Hematopoietic multipotent progenitor cell treated with erythropoietin and hydrocortisone succinate and interleukin-3 and kit ligand, for 17 days (in vitro differentiated cells): ENCODE data around the gene CFAP97D2.
"Not testable (repeated sequence)": the region's sequence is repeated elsewhere in the genome, so short reads cannot be mapped to it uniquely, and the experiment has no call there.

Source experiments
- DNase-seq: peaks from one replicate; pipeline ENCODE4 v3.0.0-alpha.2; 2015; ENCODE audit warnings: low spot score

The CFAP97D2 gene

DNA sequence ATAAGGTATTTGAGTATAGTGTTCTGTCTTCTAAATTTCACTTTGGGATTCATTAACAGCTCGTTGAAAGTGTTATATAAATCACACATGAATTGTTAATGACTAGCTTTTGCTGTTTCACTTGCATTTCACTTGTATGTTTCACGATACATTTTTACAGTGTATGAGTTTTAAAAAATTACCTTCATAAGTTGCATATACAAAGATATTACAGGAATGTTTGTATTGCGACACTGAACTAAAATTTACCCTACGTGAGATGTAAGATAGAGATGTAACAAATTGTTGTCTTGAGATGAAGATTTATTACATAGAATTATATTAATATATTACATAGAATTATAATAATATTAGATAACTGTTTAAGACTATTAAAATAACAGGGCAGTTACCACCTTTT, 57.2 kb downstream of the CFAP97D2 start:
- DNase-seq = no peak

DNA sequence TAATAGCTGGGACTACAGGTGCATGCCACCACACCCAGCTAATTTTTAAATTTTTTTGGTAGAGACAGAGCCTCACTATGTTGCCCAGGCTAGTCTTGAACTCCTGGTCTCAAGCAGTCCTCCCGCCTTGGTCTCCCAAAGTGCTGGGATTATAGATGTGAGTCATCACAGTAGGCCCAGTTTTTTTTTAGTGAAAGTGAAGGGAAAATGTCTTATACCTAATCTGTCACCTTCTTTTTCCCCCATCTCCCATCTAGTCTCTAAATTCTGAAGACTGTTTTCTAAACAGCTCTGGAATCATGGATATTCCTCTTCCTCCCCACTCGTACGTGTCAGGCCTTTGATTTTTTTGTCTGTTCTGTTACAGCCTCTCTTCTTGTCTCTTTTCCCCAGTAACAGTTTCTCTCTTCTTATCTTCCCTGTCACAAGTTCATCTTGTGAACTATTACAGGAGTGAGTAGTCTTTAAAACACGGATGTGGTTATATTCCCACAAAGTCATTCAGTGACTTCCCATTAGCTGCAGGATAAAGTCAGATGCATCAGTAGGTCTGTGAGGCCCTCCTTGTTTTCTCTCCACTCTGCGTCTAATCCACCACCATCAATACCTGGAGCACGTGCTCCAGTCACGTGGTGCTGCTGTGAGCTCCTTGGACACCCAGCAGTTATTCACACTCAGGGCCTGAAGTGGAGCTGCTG, 58.5 kb downstream of the CFAP97D2 start:
- no peak for DNase-seq

DNA sequence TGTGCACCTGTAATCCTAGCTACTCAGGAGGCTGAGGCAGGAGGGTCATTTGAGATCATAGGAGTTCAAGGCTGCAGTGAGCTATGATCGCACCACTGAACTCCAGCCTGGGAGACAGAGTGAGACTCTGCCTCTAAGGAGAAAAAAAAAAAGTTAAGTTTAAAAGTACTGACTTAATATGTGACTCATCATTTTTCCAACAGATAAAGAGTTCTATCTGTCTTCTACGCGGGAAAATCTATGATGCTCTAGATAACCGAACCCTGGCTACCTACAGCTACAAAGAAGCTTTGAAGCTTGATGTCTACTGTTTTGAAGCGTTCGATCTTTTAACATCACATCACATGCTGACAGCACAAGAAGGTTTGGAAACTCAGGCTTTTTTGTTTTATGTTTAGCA, 62.9 kb downstream of the CFAP97D2 start:
- no peak for DNase-seq

DNA sequence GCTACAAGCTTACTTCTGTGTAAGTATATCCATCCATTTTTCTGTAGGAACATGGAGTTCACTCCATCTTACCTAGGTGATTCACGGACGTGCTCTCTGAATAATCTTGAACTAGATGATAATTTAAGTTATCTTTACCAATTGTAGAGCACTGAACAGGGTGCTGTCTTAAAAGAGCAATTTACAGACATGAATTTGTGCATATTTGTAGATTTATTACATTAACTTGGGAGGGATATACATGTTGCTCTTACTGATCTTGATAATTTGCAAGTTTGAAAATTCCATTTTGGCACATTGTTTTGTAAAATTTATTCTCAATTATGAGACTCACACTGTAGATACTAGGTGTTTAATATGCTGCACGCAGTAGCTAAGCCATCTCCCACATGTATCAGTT, 64.9 kb downstream of the CFAP97D2 start:
- no peak for DNase-seq

DNA sequence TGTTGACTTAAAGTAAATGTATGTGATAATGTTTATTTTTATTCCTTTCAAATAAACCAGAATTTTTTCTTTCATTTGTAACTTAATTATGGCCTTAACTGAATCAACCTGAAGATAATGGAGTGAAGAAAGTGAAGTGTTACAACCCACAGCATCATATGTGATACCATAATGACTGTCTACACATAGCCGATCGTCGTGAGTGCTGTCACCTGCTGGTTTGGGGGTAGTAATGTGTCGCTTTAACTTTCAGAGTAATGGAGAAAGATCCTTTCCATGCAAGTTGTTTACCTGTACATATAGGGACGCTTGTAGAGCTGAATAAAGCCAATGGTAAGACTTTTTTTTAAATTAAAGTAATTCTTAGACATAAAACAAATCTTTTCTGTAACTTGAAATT, 65.6 kb downstream of the CFAP97D2 start:
- DNase-seq = no peak

DNA sequence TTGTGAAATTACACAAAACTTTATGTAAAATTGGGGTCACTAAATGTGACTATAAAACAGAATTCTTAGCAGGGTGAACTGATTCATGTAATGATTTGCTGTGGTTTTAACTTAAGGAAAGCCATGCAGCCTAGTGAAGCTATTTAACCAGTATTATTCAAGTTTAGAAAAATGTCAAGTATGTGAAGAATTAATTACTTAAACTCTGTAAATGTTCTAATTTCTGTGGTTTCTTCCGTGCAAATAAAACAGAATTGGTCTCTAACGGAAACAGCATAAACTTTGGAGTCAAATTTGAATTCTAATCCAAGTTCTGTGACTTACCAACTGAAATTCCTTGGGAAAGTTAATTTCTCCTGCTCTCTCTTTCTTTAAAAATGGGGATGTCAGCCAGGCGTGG, 69.0 kb downstream of the CFAP97D2 start:
- no peak for DNase-seq

DNA sequence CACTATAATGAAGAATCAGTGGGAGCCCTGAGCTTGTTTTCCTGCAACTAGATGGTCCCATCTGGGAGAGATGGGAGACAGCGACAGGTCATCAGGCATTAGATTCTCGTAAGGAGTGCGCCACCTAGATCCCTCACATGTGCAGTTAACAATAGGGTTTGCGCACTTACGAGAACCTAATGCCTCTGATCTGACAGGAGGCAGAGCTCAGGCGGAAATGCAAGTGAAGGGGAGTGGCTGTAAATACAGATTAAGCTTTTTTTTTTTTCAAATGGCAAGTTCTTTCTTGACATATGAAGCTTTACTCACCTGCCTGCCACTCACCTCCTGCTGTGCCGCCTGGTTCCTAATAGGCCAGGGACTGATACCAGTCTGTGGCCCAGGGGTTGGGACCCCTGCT, 70.0 kb downstream of the CFAP97D2 start:
- no peak for DNase-seq

DNA sequence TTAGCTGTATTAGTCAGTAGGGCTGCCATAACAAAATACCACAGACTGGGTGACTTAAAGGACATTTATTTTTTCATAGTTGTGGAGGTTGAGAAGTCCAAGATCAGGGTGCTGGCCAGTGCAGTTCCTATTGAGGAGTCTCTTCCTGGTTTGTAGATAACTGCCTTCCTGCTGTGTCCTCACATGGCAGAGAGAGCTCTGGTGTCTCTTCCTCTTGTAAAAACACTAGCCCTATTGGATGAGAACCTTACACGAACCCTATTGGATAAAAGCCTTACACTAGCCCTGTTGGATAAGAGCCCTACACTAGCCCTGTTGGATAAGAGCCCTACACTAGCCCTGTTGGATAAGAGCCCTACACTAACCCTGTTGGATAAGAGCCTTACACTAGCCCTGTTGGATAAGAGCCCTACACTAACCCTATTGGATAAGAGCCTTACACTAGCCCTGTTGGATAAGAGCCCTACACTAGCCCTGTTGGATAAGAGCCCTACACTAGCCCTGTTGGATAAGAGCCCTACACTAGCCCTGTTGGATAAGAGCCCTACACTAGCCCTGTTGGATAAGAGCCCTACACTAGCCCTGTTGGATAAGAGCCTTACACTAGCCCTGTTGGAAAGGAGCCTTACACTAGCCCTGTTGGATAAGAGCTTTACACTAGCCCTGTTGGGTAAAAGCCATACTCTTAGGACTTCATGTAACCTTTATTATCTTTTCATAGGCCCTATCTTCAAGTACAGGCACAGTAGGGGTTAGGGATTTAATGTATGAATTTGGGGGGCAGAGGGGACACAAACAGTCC, 72.8 kb downstream of the CFAP97D2 start:
- DNase-seq = not testable (repeated sequence)

DNA sequence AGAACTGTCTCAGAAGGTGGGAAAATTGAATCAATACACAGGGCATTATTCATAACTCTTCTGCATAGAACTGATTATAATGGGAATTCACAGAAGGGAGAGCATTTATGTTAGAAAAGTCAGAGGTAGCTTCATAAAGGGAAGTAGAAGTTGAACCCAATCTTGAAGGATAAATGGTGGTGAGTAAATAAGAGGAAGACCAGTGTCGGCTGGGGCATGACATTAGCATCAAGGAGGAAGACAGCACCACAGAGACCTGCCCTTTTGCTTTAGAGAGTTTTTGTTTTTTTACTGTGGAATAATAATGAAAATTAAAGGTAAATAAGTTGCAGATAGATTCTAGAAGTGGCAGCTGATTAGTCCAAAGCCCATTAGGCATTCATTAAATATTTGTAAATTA, 77.5 kb downstream of the CFAP97D2 start:
- DNase-seq = no peak

DNA sequence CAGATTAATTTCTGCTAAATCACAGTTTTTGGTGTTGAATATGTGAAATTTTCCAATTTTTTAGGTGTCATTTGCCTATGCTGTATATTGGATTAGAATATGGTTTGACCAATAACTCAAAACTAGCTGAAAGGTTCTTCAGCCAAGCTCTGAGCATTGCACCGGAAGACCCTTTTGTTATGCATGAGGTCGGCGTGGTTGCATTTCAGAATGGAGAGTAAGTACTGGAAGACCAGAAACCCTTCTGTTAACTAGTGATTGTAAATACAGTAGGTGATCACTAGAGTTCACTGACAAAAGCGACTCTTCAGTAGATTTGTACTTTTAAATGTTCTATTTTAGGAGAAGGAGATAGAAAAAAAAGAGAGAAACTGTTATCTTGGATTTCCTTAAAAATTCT, 78.0 kb downstream of the CFAP97D2 start:
- DNase-seq = no peak

DNA sequence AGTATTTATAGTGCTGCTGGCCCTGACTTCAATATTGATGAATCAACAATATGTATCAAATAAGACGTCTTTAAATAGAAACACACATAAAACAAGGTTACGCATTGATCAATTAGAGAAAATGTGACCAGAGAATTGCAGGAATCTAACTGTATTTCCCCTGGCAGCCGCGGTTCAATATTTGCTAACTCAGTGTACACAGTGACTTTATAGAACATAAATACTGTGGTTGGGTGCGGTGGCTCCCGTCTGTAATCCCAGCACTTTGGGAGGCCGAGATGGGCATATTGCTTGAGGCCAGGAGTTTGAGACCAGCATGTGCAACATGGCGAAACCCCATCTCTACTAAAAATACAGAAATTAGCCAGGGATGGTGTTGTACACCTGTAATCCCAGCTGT, 79.5 kb downstream of the CFAP97D2 start:
- no peak for DNase-seq

DNA sequence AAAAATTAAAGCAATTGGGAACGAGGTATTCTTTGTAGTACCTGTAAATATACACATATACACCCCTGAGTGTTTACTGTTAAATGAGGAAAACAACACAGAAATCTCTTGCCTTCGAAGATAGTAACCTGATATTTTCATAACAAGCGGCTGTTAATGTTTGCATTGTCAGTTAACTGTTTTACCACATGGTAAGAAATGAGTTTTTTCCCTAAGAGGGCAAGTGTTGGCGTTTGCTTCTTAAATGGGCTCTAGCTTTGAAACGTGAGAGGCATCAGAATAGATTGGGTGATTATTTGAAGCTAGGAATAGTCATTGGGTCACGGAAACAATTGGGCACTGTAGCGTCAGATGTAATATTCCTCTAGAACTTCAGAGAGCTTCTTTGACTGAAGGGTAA, 80.3 kb downstream of the CFAP97D2 start:
- DNase-seq = no peak

DNA sequence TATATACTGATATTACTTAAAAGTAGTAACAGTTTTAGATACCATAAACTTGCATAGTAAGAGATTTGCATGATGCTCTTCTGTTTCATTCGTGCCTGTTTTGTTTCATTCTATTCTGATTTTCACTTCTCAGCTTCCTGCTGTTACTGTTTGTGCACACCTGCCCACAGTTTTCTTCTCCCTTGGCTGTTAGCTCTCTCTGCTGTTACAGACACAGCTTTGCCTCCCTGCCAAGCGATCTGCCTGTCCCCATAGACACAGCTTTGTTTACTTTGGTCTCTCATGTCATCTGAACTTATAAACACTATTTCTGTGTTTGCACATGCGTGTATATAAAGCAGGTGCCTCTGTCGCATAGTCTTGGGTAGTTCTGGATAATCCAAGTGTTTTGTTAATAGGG, 80.9 kb downstream of the CFAP97D2 start:
- no peak for DNase-seq

DNA sequence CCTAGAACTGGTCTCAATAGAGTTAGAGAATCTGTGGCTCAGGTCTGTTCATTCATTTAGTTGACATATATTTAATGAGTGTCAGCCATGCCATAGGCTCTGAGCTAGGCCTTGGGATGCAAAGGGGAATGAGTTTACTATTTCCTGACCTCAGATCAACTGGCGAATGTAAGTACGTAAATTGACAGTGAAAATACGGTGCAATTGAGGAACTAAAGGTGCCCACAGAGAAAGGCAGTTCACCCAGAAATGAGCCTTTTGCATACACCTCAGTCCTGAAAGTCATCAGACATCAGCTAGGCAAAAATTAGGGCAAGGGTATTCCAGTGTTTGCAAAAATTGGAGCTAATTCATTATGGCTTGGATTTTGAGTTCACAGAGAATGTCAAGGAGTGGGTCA, 81.8 kb downstream of the CFAP97D2 start:
- DNase-seq = no peak

DNA sequence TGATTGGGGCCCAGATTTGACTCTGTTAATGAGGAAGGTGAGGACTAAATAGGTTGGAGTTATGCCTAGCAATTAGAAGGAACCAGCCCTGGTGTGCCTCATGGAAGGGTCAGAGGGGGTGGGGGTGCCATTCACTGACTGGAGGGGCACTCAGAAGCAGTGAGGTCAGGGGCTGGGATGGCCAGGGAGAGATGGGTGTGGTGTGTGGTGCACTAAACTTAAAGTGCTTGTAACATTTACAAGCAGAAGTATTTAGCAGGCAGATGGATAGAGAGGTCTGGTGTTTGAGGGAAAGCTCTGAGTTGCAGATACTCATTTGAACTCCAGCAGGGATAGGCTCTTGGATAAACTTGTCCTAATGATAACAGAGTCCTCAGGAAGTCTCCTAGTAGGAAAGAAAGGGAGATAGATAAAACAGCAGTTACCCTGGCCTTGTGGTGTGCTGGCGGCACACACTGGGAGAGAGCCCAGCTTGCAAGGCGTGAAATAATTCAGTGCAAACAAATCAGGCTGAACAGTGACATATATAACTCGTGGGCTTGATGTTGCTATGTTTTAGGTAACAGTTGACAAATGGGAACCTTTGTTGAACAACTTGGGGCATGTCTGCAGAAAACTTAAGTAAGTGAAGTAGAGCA, 82.4 kb downstream of the CFAP97D2 start:
- no peak for DNase-seq

DNA sequence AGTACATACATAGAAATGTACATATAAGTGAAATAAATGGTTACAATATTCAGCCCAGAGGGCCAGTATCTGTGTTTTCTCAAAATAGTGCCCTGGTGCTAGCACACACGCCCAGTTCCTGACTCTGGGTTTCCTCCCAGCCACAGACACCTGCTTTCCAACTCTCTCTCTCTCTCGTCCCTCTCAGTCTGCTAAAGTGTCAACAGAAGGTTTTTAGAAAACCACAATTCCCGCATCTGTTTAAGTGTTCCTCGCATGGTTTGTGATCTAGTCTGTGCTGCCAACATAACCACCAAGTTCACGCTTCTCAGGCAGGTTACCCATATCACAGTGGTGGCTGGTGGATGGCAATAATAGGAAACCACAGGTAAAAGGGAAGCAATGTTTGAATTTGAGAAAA, 84.5 kb downstream of the CFAP97D2 start:
- no peak for DNase-seq

DNA sequence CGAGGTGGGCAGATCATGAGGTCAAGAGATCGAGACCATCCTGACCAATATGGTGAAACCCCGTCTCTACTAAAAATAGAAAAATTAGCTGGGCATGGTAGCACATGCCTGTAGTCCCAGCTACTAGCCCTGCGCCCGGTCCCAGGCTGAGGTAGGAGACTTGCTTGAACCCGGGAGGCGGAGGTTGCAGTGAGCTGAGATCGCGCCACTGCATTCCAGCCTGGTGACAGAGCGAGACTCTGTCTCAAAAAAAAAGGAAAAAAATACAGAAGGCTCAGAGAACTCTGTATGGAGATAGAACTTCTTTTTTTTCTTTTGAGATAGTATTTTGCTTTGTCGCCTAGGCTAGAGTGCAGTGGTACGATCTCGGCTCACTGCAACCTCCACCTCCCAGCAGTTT, 85.3 kb downstream of the CFAP97D2 start:
- DNase-seq = not testable (repeated sequence)

DNA sequence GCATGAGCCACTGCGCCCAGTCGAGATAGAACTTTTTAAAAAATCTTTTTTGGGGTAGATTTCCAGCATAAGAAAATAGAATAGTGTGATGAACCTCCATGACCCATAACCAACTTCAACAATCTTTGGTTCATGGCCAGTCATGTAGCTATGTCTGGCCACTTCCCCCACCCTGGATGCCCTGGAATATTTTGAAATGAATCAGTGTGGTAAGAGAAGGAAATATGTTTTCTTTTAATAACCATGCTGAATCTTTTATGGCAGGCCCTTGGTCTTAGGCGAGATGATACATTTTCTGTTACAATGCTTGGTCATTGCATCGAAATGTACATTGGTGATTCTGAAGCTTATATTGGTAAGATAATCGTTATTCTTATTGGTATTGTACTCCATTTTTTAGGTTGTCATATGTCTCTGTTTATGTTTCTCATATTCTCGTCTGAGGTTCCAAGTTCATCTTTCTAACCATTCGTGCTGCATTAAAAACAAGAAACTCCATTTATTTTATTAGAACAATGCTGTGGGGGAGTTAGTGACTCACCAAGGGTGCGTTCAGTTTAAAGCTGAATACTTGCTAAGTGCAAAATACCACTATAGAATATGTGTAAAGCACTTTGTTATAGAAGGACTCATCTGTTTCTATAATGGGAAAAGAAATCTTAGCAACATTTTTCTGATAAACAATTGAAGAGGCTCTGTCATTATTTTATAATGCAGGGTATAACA, 86.0 kb downstream of the CFAP97D2 start:
- DNase-seq = no peak

DNA sequence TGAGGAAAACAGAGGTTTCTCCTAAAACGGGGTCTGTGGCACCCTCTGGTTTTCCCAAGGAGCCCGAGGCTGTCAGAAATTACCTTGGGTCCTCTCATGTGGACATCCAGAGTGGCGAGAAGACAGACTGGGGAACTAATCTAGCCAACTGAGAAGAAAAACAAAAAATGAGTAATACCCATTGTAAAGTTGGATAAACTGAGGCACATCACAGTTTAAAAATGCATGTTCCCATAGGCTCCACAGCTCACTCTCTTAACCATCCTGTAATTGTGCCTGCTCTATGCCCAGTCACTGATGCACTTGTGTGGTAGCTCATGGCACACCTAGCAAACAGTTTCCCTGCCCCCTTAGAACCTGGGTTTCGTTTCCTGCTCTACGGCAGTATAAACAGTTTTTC, 87.2 kb downstream of the CFAP97D2 start:
- DNase-seq = no peak

DNA sequence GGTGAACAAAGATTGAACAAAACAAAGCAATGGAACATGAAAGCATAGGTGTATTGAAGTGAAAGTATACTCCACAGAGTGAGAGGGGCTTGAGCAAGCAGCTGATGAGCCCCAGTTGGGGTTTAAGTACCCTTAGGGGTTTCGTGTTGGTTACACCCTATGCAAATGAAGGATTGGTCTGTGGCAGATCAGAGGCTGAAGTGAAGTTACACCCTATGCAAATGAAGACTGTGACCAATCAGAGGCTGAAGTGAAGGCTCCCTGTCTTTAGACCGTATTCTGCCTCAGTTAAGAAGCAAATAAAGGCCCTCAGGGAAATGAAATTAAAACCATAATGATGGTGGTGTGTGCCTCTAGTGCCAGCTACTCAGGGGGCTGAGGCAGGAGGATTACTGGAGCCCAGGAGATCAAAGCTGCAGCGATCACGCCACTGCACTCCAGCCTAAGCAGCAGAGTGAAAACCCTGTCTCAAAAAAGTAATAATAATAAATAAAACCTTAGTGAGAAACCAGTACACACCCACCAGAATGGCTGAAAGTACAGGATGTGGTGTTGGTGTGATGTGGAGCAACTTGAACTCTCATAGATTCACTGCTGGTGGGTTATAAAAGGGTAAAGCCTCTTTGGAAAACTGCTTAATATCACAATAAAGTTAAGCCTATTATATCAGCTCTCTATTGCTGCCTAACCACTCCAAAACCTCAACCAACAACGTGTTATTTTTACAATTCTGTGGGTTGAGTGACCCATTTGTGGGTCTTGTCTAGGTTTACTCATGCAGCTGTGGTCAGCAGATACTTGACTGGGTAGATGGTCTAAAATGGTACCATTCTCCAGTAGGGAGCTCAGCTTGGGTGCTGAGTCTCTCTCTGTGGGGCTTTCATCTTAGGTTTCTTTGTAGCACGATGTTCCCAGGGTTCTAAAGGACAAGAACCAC, 89.6 kb downstream of the CFAP97D2 start:
- DNase-seq = no peak

DNA sequence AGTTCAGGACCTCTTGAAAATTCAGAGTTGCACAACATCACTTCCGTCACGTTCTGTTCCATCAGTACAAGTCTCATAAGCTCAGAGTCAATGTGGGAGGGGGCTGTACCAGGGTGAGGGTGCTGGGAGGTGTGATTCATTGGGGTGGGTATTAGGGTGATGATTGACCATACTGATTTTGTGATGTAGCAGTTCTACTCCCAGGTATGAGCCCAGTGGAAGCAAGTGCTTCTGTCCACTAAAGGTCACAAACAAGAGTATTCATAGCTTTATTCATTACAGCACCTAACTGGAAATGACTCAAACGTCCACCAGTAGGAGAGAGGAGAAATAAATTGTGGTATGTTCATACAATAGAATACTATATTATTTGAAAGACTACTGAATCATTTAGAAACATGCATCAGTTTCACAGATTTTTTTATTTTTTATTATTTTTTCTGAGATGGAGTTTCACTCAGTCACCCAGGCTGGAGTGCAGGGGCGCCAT, 90.3 kb downstream of the CFAP97D2 start:
- no peak for DNase-seq
